Brain pericyte (primary cell): ENCODE measurements around the gene ATP11A.
"Not testable (repeated sequence)": the region's sequence is repeated elsewhere in the genome, so short reads cannot be mapped to it uniquely, and the experiment has no call there.

Experiments
- DNase-seq: peaks from one replicate; pipeline ENCODE4 v3.0.0-alpha.2; 2012; ENCODE audit warnings: low read depth, low spot score

Gene ATP11A

GRCh38 chr13:112859128-112859816, 169.4 kb downstream of the ATP11A start:
- no peak for DNase-seq

DNA sequence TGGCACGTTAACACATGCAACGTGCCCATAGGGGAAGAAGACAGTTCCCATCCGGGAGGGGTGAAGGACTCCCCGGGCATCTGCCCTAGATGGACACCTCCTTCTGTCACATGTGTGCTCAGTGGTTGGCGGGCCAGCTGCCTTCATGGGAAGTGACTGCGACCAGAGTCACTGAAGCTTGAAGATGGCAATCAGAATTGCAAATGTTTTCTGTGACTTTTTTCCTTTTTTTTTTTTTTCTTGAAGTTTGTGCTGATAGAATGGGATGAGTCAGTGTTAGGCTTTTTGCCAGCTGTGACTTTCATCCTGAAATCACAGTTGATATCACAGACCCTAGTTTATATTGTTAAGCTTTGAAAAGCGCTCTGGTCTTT, 170.0 kb downstream of the ATP11A start:
- no peak for DNase-seq

DNA sequence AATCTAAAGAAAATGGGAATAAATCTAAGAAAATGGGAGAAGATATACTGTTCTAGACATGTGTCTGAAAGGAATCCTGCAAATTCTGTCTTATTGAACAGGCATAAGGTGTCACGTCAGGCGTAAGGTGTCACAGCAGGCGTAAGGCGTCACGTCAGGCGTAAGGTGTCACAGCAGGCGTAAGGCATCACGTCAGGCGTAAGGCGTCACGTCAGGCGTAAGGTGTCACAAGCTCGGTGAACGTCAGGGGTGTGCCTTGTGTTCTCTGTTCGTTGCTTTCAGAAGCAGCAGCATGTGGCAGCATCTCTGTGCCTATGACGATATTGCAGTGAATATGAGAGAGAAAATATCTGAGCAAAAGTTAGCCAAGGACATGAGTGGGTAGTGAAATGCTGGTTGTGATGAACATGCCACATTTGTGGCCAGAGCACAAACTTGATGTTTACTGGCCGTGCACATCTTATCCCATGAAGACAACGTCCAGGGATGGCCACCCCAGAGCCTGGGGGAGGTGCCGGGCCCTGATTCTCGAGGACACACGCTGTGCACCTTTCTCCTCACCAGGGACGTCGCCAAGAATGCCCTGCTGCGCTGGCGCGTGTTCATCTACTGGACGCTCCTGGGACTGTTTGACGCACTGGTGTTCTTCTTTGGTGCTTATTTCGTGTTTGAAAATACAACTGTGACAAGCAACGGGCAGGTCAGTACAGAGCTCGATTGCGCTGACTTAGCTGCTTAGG, 172.2 kb downstream of the ATP11A start:
- DNase-seq: no peak

GRCh38 chr13:112863356-112863755, 173.5 kb downstream of the ATP11A start:
- DNase-seq: not testable (repeated sequence)

GRCh38 chr13:112865478-112865877, 175.6 kb downstream of the ATP11A start:
- DNase-seq: not testable (repeated sequence)

GRCh38 chr13:112867301-112867711, 177.5 kb downstream of the ATP11A start:
- no peak for DNase-seq

DNA sequence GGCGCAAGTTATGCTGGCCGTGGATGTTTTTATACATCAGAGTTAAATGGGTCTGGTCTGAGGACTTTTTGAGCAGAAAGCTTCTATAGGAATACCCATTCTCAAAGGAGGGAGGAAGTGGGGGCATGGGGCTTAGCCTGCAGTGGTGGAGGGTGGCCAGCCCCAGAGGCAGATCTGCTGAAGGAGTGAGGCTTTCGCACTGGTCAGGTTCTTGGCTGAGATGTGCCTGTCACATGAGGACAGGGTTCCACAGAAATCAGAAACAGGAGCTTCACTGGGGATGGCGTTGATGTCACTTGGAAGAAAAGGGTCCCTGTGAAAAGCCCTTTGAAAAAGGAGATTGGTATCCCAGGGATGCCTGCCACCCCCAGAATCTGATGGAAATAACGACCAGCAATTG, 178.5 kb downstream of the ATP11A start:
- DNase-seq: no peak

GRCh38 chr13:112869202-112870050, 179.6 kb downstream of the ATP11A start:
- no peak for DNase-seq

- DNase-seq: no peak
These were observed 180.2 kb downstream of the ATP11A start for GRCh38 chr13:112870051-112870331.

DNA sequence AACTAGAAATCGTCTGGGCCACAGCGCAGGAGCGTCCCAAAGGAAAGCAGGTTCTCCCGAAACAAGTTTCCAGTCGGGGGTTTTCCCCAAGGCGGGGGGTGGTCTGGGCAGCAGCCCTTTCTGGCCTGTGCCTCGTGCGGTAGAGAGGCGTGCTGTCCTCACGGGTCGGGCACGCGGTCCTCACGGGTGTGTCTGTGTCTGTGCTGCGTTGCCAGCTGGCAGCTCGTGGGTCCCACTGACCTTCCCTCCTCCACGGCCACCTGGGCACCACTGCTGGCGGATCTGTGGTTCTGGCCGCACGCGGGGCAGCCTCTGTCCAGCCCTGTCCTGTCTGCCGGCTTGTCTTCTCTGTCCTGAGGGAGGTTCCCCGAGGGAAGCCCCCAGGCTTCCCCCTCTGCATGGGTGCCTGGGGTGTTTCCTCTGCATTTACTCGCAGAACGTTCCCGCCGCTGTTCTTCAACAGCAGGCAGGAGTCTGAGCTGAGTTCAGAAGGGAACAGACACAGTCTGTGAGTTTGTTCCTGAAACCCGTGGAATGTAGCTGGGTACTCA, 181.0 kb downstream of the ATP11A start:
- DNase-seq: no peak

GRCh38 chr13:112871742-112872141, 181.9 kb downstream of the ATP11A start:
- no peak for DNase-seq

DNA sequence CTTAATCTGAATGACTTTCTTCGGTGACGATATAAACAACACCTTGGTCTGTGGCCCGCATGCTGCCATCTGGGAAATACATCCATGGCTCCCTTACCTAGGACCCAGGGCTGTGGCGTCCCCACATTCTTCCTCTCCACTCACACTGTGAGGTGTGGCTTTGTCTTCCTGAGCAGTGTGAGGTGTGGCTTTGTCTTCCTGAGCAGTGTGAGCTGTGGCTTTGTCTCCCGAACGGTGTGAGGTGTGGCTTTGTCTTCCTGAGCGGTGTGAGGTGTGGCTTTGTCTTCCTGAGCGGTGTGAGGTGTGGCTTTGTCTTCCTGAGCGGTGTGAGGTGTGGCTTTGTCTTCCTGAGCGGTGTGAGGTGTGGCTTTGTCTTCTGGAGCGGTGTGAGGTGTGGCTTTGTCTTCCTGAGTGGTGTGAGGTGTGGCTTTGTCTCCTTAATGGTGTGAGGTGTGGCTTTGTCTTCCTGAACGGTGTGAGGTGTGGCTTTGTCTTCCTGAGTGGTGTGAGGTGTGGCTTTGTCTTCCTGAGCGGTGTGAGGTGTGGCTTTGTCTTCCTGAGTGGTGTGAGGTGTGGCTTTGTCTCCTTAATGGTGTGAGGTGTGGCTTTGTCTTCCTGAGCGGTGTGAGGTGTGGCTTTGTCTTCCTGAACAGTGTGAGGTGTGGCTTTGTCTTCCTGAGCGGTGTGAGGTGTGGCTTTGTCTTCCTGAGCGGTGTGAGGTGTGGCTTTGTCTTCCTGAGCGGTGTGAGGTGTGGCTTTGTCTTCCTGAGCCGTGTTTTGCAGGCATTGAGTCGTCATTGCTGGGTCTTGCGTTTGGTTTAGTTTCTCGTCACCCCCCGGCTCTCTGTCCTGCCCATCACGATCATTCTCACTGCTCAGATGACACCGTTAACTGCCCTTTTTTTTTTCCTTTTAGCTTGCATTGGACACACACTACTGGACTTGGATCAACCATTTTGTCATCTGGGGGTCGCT, 183.1 kb downstream of the ATP11A start:
- DNase-seq: not testable (repeated sequence)

- no peak for DNase-seq
These were observed 184.3 kb downstream of the ATP11A start for GRCh38 chr13:112873851-112874750.

DNA sequence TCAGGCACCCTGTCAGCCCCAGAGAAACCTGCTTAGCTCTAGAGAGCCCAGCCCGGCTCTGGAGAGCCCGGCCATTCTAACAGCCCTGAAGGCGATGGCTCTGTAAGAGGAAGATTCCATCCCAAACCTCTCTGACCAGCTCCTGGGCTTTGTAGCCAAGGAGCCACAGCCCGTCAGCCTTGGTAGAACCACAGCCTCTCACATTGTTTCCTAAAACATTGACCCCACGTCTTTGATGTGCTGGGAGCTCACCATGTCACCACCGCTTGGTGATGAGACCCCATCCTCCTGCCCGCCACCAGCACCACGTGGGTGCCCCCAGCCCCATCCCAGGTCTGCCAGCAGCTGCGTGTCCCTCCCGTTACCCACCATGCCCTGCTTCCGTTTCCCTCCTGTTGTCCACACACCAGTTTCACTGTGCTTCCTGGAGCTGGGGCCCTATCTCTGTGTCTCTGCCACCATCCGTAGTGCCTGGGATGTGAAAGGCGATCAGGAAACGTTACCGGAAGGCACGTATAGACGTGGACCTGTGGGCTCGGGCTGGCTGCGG, 185.0 kb downstream of the ATP11A start:
- DNase-seq: no peak

- DNase-seq: no peak
These were observed 185.8 kb downstream of the ATP11A start for GRCh38 chr13:112875627-112876026.

GRCh38 chr13:112876305-112877000, 186.6 kb downstream of the ATP11A start:
- DNase-seq: no peak

GRCh38 chr13:112877066-112877465, 187.2 kb downstream of the ATP11A start:
- no peak for DNase-seq

- DNase-seq: no peak
These were observed 187.7 kb downstream of the ATP11A start for GRCh38 chr13:112877539-112877938.
